Measurements from ENCODE around the gene MYRIP.

GRCh38 chr3:39965997-39966396, 156.6 kb downstream of the MYRIP start:
- TF ChIP-seq CTCF (IDR thresholded peaks at IDR 0.05; ENCODE audit: insufficient read depth, low read length, poor library complexity, severe bottlenecking) (no peak), EZH2phosphoT487 (conservative IDR thresholded peaks at IDR 0.05; ENCODE audit: low read length) (no peak)

Data from SU-DHL-6 (cell line).